ENCODE results near the gene RANGAP1.
"Not testable (repeated sequence)": the region's sequence is repeated elsewhere in the genome, so short reads cannot be mapped to it uniquely, and the experiment has no call there.

Gene RANGAP1

GRCh38 chr22:41302021-41302767, 16.2 kb upstream of the RANGAP1 start:
- peak in 18 of 42 donors; percentile 15 to 54 (median 34) for DNase-seq
- intact Hi-C loops (cut with DNase I), result loop anchor here (10.0 kb wide), 1 partner anchor 63 kb away; no protein-coding TSS in a partner anchor

GRCh38 chr22:41301085-41302020, 15.4 kb upstream of the RANGAP1 start, which contains the start of gene ZC3H7B:
TSS of gene ZC3H7B (plus strand) at chr22:41301525. CDS start at chr22:41320661, 19,136 bp downstream.
- intact Hi-C loops (cut with DNase I), result loop anchor here (10.0 kb wide), 1 partner anchor 63 kb away; no protein-coding TSS in a partner anchor
- peak; percentile 67 to 94 (median 86) for DNase-seq

DNA sequence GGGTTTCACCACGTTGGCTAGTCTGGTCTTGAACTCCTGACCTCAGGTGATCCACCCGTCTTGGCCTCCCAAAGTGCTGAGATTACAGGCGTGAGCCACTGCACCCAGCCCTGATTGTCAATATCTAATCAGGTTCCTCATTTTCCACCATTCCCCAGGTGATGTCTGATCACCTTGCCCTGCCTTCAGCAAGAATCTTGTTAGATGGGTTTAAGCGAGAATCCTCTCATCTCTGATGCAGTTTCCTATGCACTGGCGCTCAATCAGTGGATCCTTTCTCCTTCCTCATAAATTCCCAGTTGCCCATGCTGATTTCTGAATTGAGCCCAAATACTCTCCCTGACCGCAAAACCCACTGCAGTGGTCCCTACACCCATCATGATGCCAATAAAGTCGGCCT, 14.7 kb upstream of the RANGAP1 start:
- intact Hi-C loops (cut with DNase I), result loop anchor here (10.0 kb wide), 1 partner anchor 64 kb away; no protein-coding TSS in a partner anchor

DNA sequence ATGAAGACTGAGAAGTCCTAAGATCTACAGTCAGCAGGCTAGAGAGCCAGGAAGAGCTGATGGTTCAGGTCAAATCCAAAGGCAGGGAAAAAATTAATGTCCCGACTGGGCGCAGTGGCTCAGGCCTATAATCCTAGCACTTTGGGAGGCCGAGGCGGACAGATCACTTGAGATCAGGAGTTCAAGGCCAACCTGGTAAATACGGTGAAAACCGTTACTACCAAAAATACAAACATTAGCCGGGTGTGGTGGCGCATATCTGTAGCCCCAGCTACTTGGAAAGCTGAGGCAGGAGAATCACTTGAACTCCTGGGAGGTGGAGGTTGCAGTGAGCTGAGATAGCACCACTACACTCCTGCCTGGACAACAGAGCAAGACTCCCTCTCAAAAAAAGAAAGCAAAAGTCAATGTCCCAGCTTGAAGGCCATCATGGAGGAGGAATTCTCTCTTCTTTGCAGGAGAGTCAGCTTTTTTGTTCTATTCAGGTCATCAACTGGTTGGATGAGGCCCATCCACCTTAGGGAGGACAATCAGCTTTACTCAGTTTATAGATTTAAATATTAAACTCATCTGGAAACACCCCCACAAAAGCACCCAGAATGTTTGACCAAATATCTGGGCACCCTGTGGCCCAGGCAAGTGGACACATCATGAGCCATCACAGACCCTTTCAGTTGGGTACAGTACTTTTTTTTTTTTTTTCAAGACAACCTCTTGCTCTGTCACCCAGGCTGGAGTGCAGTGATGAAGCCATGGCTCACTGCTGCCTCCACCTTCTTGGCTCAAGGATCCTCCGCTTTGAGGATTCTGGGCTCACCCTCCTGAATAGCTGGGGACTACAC, 11.1 kb upstream of the RANGAP1 start:
- intact Hi-C loops (cut with DNase I), result no loop called here
- DNase-seq, result no peak

More for the DNA sequence above, 14.7 kb upstream of the RANGAP1 start:
- no peak for DNase-seq

- intact Hi-C loops (cut with DNase I); DNase-seq: not testable (repeated sequence)
Observed at GRCh38 chr22:41294816-41295215, 8.8 kb upstream of the RANGAP1 start.

- no peak for DNase-seq
- intact Hi-C loops (cut with DNase I), result no loop called here
Observed at GRCh38 chr22:41290262-41291221, 4.6 kb upstream of the RANGAP1 start.

- DNase-seq, result no peak
- intact Hi-C loops (cut with DNase I), result loop anchor here (5.0 to 10.0 kb wide), 2 partner anchors 55 to 197 kb away; partner anchors contain the start of gene EP300
Observed at GRCh38 chr22:41289671-41290070, 3.7 kb upstream of the RANGAP1 start.

GRCh38 chr22:41288245-41288946, 2.4 kb upstream of the RANGAP1 start:
- DNase-seq, result no peak
- intact Hi-C loops (cut with DNase I), result loop anchor here (5.0 to 10.0 kb wide), 2 partner anchors 54 to 196 kb away; partner anchors contain the start of gene EP300

- DNase-seq, result peak in 11 of 42 donors; percentile 12 to 60 (median 28)
- intact Hi-C loops (cut with DNase I), result loop anchor here (5.0 to 10.0 kb wide), 2 partner anchors 52 to 194 kb away; partner anchors contain the start of gene EP300
Observed at GRCh38 chr22:41286639-41287091, 678 bp upstream of the RANGAP1 start.

DNA sequence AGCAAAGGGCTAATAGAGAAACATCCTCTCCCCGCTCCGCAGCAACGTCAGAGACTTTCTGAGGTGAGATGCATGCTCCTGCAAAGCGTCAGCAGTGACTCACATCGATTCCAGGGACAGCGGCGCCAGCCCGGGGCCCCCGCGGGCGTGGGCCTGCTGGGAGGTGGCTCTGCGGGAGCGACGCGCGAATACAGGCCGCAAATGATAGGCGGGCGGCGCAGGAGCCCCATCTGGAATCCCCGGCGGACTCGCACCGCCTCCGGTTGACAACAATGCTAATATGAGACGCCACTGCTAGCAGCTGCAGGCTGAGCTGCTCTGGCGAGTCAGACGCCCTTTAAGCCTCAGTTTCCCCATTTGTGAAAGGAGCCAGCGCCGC, 557 bp downstream of the RANGAP1 start:
- peak; percentile 57 to 93 (median 80) for DNase-seq
- intact Hi-C loops (cut with DNase I), result loop anchor here (5.0 to 10.0 kb wide), 2 partner anchors 51 to 193 kb away; partner anchors contain the start of gene EP300

GRCh38 chr22:41284465-41284864, 1.5 kb downstream of the RANGAP1 start:
- DNase-seq, result peak in 3 of 42 donors; percentile 18 to 49 (median 29)
- intact Hi-C loops (cut with DNase I), result loop anchor here (10.0 kb wide), 1 partner anchor 50 kb away; no protein-coding TSS in a partner anchor

GRCh38 chr22:41280854-41281253, 5.1 kb downstream of the RANGAP1 start:
- no peak for DNase-seq
- intact Hi-C loops (cut with DNase I), result loop anchor here (10.0 kb wide), 1 partner anchor 46 kb away; no protein-coding TSS in a partner anchor

- intact Hi-C loops (cut with DNase I), result loop anchor here (10.0 kb wide), 1 partner anchor 45 kb away; no protein-coding TSS in a partner anchor
- no peak for DNase-seq
Observed at GRCh38 chr22:41280065-41280464, 5.9 kb downstream of the RANGAP1 start.

DNA sequence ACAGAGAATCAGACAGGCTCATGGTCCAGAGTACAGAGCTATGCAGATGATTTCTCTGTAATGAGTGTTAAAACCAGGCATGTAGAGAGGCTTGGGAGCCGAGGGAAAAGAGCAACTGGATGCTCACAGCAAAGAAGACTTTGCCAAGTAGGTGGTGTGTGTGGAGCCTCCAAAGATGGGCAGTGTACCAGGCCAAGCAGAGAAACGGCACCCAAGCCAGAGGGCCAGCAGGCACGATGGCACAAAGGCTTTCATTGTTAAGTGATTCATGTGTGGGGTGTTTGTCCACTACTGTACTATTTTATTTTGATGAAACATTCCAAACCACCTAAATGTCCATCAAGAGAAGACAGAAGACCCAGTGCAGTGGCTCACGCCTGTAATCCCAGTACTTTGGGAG, 11.1 kb downstream of the RANGAP1 start:
- peak in 41 of 42 donors; percentile 29 to 88 (median 74) for DNase-seq

DNA sequence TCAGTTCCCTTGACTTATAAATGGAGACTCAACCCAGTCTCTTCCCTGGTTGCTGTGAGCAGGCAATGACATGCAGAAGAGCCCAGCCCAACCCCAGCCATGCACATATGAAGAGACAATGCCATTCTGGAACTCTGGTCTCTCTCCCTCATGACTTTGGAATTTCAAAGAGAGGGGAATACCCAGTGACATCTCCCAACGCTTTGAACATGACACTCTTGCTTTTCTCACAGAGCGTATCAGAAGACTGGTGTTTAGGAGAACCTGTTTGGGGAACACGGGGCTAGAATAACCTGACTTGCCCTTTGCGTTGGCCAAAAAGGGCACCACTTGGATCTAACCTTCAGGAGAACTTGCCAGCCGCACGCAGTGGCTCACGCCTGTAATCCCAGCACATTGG, 12.9 kb downstream of the RANGAP1 start:
- intact Hi-C loops (cut with DNase I), result no loop called here
- DNase-seq, result no peak

More for the DNA sequence above, 11.1 kb downstream of the RANGAP1 start:
- intact Hi-C loops (cut with DNase I), result no loop called here

DNA sequence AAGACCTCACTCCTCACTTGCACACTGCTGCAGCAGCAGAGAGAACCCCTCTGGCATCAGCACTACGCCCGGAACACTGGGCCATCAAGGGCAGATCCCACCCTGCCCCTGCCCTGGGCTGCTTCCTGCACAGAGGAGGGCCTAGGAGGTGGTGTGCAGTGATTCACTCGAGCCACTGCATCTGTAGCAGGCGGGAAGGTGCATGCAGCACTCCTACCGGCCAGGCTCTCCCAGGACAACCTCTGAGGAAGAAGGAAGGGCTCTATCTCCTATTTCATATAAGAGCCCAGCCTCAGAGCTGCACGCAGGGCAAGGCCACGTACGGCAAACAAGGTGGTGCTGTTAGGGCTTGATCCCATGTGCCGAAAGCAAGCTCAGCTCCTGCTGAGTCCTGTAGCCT, 14.2 kb downstream of the RANGAP1 start:
- intact Hi-C loops (cut with DNase I), result no loop called here

More for the DNA sequence above, 14.2 kb downstream of the RANGAP1 start:
- DNase-seq, result no peak

Data from head of caudate nucleus (tissue), 42 donors.